ENCODE results near the gene B3GAT3. TPM values are rescaled to one million over a fixed set of nuclear protein-coding genes. Genes with fewer than 3 reads are reported as not detected.
A peak's percentile ranks its signal among the peaks of the same experiment; 100 is the strongest.

The B3GAT3 gene
- total and polyA plus RNA-seq, 12 donors: 5.9 to 83.3 (median 35.6) TPM

DNA sequence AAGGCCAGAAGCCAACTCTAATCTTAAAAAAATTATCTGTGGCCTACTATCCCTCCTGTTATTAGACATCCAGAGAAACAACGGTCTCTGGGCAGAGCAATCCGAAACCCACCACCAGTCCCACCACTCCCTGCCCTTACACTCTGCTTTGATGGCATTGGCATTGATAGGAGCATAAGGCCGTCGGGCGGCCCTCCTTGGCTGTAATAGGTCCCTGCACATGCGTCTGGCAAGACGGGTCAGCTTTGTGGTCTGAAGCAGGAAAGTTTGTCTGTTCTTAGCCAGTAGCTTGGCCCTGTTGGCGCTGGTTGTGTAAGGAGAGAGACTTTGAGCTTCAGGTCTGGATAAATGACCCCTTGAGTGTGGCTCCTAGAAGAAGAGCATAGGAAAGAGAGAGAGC lies 26.7 kb downstream of the B3GAT3 start:
- Histone ChIP-seq H3K4me3 (no peak overlapping the region), H3K27ac (no peak overlapping the region), H3K36me3 (replicated peaks in 1 of 2) (peaks cover 0 to 51% of the 10 kb centered on the region in 2 donors), H3K27me3 (no peaks in the 10 kb centered on the region), H3K4me1 (replicated peaks in 1 of 2) (peaks cover 24 to 42% of the 10 kb centered on the region in 2 donors), H3K9me3 (replicated peaks in 1 of 3) (no peaks in the 10 kb centered on the region)
- intact Hi-C loops (cut with DNase I): no loop called here
- TF ChIP-seq POLR2A (IDR thresholded peaks at IDR 0.05) (no peak), CTCF (IDR thresholded peaks at IDR 0.05) (no peak)
- WGBS, 4 donors: 74 to 93% (median 88%) methylated on average over 8 of the region's 8 CpGs
- DNase-seq: no peak

DNA sequence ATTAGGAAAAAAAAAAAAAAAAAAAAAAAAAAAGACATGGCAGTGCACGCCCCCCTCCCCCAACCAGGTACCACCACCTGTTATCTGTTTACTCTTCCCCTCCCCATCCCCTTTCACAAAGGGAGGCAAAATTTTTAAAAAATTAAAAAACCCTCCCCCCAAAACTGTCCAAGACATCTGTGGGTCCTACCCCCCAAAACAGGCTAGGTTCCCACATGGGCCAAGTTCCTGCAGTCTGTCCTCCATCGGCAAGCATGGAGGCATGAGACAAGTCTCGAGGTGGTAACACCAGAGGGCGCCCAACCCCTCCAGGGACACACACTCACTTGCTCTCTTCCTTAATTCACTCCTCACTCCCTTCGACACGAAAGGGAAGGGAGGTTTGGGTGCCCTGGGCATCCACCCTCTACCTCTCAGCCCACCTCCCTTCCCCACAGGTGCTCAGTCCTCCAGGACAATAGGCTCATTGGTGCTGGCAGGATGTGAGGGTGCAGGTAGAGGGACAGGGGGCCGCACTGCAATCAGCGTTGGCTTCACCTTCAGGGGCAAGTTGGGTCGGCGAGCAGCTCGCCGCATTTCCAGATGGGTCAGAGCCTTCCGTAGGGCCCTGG lies 28.2 kb downstream of the B3GAT3 start:
- DNase-seq: peak; percentile 70 to 93 (median 87)
- intact Hi-C loops (cut with DNase I): no loop called here
- peaks cover 0 to 56% of the 10 kb centered on the region in 2 donors for H3K36me3 ChIP-seq (replicated peaks in 1 of 2)
- H3K27me3 ChIP-seq: no peaks in the 10 kb centered on the region
- WGBS, 4 donors: 55 to 60% (median 56%) methylated on average over 13 of the region's 13 CpGs
- no peak for TF ChIP-seq POLR2A (IDR thresholded peaks at IDR 0.05)
- TF ChIP-seq CTCF (IDR thresholded peaks at IDR 0.05): peak; percentile 36 to 60 (median 55)
- peak overlapping the region in 2 of 5 donors; percentile 3 to 84 for H3K27ac ChIP-seq
- H3K9me3 ChIP-seq (replicated peaks in 1 of 3): no peaks in the 10 kb centered on the region
- no peak overlapping the region for H3K4me3 ChIP-seq
- H3K4me1 ChIP-seq (replicated peaks in 1 of 2): peaks cover 10 to 30% of the 10 kb centered on the region in 2 donors

DNA sequence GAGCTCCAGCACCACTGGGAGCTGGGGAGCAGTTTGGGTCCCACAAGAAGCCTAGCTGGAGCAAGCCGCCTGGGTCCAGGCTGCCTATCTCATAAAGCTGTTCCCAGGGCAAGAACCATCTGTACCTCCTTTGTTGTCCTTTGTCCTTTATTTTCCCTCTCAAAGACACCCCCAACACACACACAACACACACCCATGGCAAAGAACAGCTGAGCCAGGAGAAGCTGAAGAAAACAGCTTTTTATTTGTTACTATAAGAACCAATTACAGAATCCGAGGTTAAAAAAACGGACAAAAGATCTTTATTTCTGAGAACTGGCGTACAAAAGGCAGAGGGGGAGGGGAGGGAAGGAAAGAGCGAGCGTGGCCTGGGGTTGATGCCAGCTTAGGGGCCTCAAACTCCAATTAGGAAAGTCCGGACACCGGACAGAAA lies 28.8 kb downstream of the B3GAT3 start:
- TF ChIP-seq POLR2A (IDR thresholded peaks at IDR 0.05): no peak
- no peak for TF ChIP-seq CTCF (IDR thresholded peaks at IDR 0.05)
- intact Hi-C loops (cut with DNase I): no loop called here
- Histone ChIP-seq H3K27me3 (no peaks in the 10 kb centered on the region), H3K27ac (peak overlapping the region in 3 of 5 donors; percentile 84 to 96 (median 95)), H3K4me1 (replicated peaks in 1 of 2) (peaks cover 9 to 26% of the 10 kb centered on the region in 2 donors), H3K4me3 (no peak overlapping the region), H3K36me3 (replicated peaks in 1 of 2) (peaks cover 0 to 56% of the 10 kb centered on the region in 2 donors), H3K9me3 (replicated peaks in 1 of 3) (no peaks in the 10 kb centered on the region)
- no peak for DNase-seq
- WGBS, 4 donors: 63 to 73% (median 68%) methylated on average over 8 of the region's 8 CpGs

- no peaks in the 10 kb centered on the region for H3K27me3 ChIP-seq
- intact Hi-C loops (cut with DNase I): no loop called here
- no peaks in the 10 kb centered on the region for H3K9me3 ChIP-seq (replicated peaks in 1 of 3)
- WGBS, 4 donors: 7 to 13% (median 9%) methylated on average over 9 to 17 of the region's 17 CpGs
- TF ChIP-seq CTCF (IDR thresholded peaks at IDR 0.05) (no peak), POLR2A (IDR thresholded peaks at IDR 0.05) (no peak)
- H3K36me3 ChIP-seq (replicated peaks in 1 of 2): peaks cover 0 to 56% of the 10 kb centered on the region in 2 donors
- H3K27ac ChIP-seq: peak overlapping the region; percentile 84 to 96 (median 95)
- H3K4me1 ChIP-seq (replicated peaks in 1 of 2): peaks cover 9 to 26% of the 10 kb centered on the region in 2 donors
- peak overlapping the region in 2 of 4 donors; percentile 33 to 53 for H3K4me3 ChIP-seq
- DNase-seq: peak in 2 of 7 donors; percentile 46 to 48
These were observed 29.5 kb downstream of the B3GAT3 start for GRCh38 chr11:62592146-62592815.
